Thyroid gland (tissue), 4 donors: Measurements from ENCODE around the gene CD226. TPM values are rescaled to one million over a fixed set of nuclear protein-coding genes. Genes with fewer than 3 reads are reported as not detected.
"Not testable (repeated sequence)": the region's sequence is repeated elsewhere in the genome, so short reads cannot be mapped to it uniquely, and the experiment has no call there.

Experiments
- DNase-seq, 2 donors: peaks; one replicate each; pipeline ENCODE4 v3.0.0-alpha.2; 2019
- H3K27ac ChIP-seq, 3 donors: fragments of 200-600 bp; sonication (generic); 1 replicate in 2 of 3; 2 replicates in 1 of 3; pipeline ENCODE4 v1.5.1; 2016 to 2019; ENCODE audit warnings: mild to moderate bottlenecking in 1 of 3, moderate library complexity in 1 of 3
- H3K27me3 ChIP-seq: fragments of 200-600 bp; sonication (generic); one replicate; pipeline ENCODE4 v1.5.1; 2019
- H3K36me3 ChIP-seq, 2 donors: fragments of 200-600 bp; sonication (generic); one replicate each; pipeline ENCODE4 v1.5.1; 2016 to 2019
- H3K4me1 ChIP-seq, 2 donors: fragments of 200-600 bp; sonication (generic); one replicate each; pipeline ENCODE4 v1.5.1; 2017 to 2019
- H3K4me3 ChIP-seq, 3 donors: fragments of 200-600 bp; sonication (generic); replicated peaks in 1 of 3; 1 replicate in 2 of 3; 2 replicates in 1 of 3; pipeline ENCODE4 v1.5.1; 2016; ENCODE audit warnings: mild to moderate bottlenecking in 1 of 3
- H3K9me3 ChIP-seq: fragments of 200-600 bp; sonication (generic); one replicate; pipeline ENCODE4 v1.5.1; 2017
- POLR2A ChIP-seq, 2 donors: fragments of 450-650 bp; IDR thresholded peaks; one replicate each; pipeline ENCODE4 v1.6.1; 2017; ENCODE audit warnings: antibody characterized with exemption in 2 of 2, mild to moderate bottlenecking in 2 of 2, moderate library complexity in 1 of 2
- WGBS, 2 donors: methylation state at CpG; one replicate each; pipeline ENCODE4 v1.1.5; 2017; 5-methylcytosine and 5-hydroxymethylcytosine counted together
- intact Hi-C: fragments of 100-400 bp; cut with DNase I; formaldehyde crosslinking; loops from one replicate; pipeline ENCODE4 v1.15.1; 2023
- total RNA-seq, 4 donors: library from RNA; depleted of rRNA; stranded (reverse); fragments of >200 nt; gene quantifications; one replicate each; pipeline ENCODE4 v1.2.3, GENCODE V29; 2016
- TF ChIP-seq, protein P1 (sequence below), 6 experiments: fragments of 200-600 bp in 3 of 6; fragments of 450-650 bp in 3 of 6; sonication (generic) in 3 of 6; IDR thresholded peaks; one replicate each; pipeline ENCODE4 v1.5.1; 2016 to 2019; ENCODE audit warnings: antibody characterized with exemption in 6 of 6, mild to moderate bottlenecking in 2 of 6, inconsistent platforms in 1 of 6, moderate library complexity in 1 of 6

CD226 gene
- total RNA-seq, 4 donors from 2014 or later: 0.98 to 5.6 (median 2.5) TPM

DNA sequence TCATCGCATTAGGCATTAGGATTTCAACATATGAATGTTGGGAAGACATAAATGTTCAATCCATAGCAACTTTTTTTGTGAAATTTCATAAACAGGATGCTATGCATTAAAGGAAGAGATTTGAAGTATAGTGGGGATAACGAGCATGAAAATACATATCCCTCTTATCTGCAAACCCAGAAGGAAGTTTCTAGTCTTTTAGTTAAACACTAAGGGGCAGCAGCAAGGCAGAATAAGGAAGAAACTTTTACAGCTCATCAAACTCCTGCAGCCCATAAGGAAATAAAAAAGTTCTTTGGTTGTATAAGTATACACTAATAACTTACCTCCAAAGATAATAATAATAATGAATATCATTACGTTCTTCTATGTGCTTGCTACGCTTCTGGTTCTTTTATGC lies 81.5 kb downstream of the CD226 start:
- H3K4me3 ChIP-seq: no peak overlapping the region
- no peaks in the 10 kb centered on the region for H3K9me3 ChIP-seq
- TF ChIP-seq POLR2A (IDR thresholded peaks at IDR 0.05): no peak
- TF ChIP-seq, protein P1, sequence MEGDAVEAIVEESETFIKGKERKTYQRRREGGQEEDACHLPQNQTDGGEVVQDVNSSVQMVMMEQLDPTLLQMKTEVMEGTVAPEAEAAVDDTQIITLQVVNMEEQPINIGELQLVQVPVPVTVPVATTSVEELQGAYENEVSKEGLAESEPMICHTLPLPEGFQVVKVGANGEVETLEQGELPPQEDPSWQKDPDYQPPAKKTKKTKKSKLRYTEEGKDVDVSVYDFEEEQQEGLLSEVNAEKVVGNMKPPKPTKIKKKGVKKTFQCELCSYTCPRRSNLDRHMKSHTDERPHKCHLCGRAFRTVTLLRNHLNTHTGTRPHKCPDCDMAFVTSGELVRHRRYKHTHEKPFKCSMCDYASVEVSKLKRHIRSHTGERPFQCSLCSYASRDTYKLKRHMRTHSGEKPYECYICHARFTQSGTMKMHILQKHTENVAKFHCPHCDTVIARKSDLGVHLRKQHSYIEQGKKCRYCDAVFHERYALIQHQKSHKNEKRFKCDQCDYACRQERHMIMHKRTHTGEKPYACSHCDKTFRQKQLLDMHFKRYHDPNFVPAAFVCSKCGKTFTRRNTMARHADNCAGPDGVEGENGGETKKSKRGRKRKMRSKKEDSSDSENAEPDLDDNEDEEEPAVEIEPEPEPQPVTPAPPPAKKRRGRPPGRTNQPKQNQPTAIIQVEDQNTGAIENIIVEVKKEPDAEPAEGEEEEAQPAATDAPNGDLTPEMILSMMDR (IDR thresholded peaks at IDR 0.05): no peak
- no peak overlapping the region for H3K27ac ChIP-seq
- H3K36me3 ChIP-seq: no peaks in the 10 kb centered on the region
- intact Hi-C loops: no loop called here
- no peaks in the 10 kb centered on the region for H3K4me1 ChIP-seq
- DNase-seq: no peak
- no peaks in the 10 kb centered on the region for H3K27me3 ChIP-seq
- 91 to 94% methylated on average over 4 of the region's 4 CpGs for WGBS, 2 donors

DNA sequence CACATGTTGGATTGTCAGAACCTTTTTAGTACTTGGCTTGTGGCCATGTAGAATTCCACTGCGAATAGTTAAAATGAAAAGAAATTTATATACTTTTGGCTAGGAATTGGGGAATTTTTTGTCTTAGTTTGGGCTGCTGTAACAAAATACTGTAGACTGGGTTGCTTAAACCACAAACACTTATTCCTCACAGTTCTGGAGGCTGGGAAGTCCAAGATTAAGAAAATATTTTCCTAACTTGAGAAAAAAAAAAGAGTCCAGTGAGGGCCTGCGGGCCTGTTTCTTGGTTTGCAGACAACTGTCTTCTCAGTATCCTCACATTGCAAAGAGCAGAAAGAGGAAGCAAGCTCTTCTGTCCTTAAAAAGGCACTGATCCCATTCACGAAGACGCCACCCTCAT lies 81.9 kb downstream of the CD226 start:
- TF ChIP-seq, protein P1 (IDR thresholded peaks at IDR 0.05): no peak
- TF ChIP-seq POLR2A (IDR thresholded peaks at IDR 0.05): no peak
- intact Hi-C loops: no loop called here
- WGBS, 2 donors: 56 to 66% methylated on average over 4 of the region's 4 CpGs
- Histone ChIP-seq H3K4me1 (no peaks in the 10 kb centered on the region), H3K36me3 (no peaks in the 10 kb centered on the region), H3K27ac (no peak overlapping the region), H3K9me3 (no peaks in the 10 kb centered on the region), H3K4me3 (no peak overlapping the region), H3K27me3 (no peaks in the 10 kb centered on the region)
- no peak for DNase-seq

DNA sequence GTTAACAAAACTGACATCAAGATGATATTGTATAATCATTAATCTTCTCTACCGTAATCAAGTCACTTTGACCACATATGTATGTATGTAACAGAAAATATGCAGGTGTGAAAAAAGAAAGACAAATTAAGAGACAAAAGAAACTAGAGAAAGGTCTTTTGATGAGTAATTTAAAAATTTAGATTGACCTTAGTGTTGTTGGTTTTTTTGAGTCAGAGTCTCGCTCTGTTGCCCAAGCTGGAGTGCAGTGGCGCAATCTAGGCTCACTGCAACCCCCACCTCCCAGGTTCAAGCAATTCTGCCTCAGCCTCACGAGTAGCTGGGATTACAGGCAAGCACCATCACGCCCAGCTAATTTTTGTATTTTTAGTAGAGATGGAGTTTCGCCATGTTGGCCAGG lies 82.9 kb downstream of the CD226 start:
- H3K4me3 ChIP-seq, H3K36me3 ChIP-seq, H3K9me3 ChIP-seq, H3K27ac ChIP-seq, intact Hi-C loops, DNase-seq, H3K4me1 ChIP-seq, H3K27me3 ChIP-seq: not testable (repeated sequence)
- 90 to 91% methylated on average over 6 of the region's 6 CpGs for WGBS, 2 donors

DNA sequence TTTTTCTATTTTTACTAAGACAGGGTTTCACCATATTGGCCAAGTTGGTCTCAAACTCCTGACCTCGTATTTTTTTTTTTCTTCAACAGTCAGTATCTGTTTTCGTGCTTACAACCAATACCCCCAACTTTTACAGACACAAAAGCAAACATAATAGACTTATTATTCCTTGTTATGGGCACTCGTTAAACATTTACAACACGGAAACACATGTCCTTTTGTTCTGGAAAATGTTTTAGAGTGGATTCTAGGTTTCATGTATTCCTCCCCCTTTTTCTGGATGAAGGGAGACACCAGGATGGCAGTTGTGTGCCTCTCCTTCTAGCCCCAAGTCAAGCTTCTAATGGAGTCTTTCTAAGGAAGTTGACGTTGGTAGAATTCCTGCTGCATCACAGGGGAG lies 88.8 kb downstream of the CD226 start:
- no peaks in the 10 kb centered on the region for H3K4me1 ChIP-seq
- 89 to 94% methylated on average over 5 of the region's 5 CpGs for WGBS, 2 donors
- no peaks in the 10 kb centered on the region for H3K36me3 ChIP-seq
- TF ChIP-seq POLR2A (IDR thresholded peaks at IDR 0.05): no peak
- TF ChIP-seq, protein P1 (IDR thresholded peaks at IDR 0.05): no peak
- H3K4me3 ChIP-seq: no peak overlapping the region
- intact Hi-C loops: no loop called here
- H3K27ac ChIP-seq: no peak overlapping the region
- no peak for DNase-seq
- H3K9me3 ChIP-seq: no peaks in the 10 kb centered on the region
- no peaks in the 10 kb centered on the region for H3K27me3 ChIP-seq

DNA sequence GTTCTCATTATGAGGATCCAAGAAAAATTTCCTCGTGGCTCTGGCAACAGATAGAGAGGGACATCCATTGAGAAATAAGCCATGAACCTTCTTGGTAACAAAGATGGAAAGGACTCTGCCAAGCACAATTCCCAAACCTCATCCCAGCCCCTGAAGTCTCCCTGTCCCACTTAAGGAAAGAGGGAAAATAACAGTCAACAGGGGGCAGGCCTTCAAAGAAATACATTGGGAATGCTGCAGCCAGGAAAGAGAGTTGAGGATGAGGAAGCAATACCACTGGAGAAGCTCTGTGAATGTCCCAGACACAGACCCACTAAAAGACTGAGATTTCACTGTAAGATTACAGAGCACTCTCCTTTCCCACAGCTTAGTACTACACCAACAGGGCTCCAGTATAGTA lies 93.2 kb downstream of the CD226 start:
- Histone ChIP-seq H3K4me3 (no peak overlapping the region), H3K9me3 (no peaks in the 10 kb centered on the region), H3K4me1 (no peaks in the 10 kb centered on the region), H3K36me3 (no peaks in the 10 kb centered on the region), H3K27me3 (no peaks in the 10 kb centered on the region), H3K27ac (no peak overlapping the region)
- TF ChIP-seq, protein P1 (IDR thresholded peaks at IDR 0.05): no peak
- no peak for TF ChIP-seq POLR2A (IDR thresholded peaks at IDR 0.05)
- intact Hi-C loops: no loop called here
- DNase-seq: no peak
- WGBS, 2 donors: 94% methylated on average over 1 of the region's 1 CpG

DNA sequence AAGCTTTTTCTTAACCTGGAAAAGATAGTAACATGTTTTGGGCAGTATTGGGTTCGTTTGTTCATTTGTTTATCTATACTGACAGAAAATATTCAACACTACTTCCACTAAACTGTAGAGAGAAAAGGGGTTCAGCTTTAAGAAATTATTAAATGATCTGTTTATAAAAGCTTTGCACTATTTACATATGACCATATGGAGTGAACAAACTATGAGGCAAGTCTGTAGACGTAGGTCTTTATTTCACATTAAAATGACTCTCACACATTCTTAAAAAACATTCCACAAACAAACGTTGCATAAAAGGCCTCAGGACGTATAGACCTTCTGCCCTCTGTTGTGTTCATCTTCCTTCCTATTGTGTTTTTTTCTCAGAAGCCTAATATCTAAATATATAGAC lies 94.6 kb downstream of the CD226 start:
- H3K9me3 ChIP-seq: no peaks in the 10 kb centered on the region
- H3K27ac ChIP-seq: no peak overlapping the region
- no peak for DNase-seq
- TF ChIP-seq, protein P1 (IDR thresholded peaks at IDR 0.05): no peak
- TF ChIP-seq POLR2A (IDR thresholded peaks at IDR 0.05): no peak
- H3K27me3 ChIP-seq: no peaks in the 10 kb centered on the region
- WGBS, 2 donors: 74 to 87% methylated on average over 4 of the region's 4 CpGs
- no peaks in the 10 kb centered on the region for H3K4me1 ChIP-seq
- intact Hi-C loops: no loop called here
- no peak overlapping the region for H3K4me3 ChIP-seq
- no peaks in the 10 kb centered on the region for H3K36me3 ChIP-seq
